ENCODE measurements around the gene MUC5B. TPM values are rescaled to one million over a fixed set of nuclear protein-coding genes. Genes with fewer than 3 reads are reported as not detected.
"Not testable (repeated sequence)": the region's sequence is repeated elsewhere in the genome, so short reads cannot be mapped to it uniquely, and the experiment has no call there.

Gene MUC5B
- total RNA-seq, 1 donor from 2014 or later = not detected

DNA sequence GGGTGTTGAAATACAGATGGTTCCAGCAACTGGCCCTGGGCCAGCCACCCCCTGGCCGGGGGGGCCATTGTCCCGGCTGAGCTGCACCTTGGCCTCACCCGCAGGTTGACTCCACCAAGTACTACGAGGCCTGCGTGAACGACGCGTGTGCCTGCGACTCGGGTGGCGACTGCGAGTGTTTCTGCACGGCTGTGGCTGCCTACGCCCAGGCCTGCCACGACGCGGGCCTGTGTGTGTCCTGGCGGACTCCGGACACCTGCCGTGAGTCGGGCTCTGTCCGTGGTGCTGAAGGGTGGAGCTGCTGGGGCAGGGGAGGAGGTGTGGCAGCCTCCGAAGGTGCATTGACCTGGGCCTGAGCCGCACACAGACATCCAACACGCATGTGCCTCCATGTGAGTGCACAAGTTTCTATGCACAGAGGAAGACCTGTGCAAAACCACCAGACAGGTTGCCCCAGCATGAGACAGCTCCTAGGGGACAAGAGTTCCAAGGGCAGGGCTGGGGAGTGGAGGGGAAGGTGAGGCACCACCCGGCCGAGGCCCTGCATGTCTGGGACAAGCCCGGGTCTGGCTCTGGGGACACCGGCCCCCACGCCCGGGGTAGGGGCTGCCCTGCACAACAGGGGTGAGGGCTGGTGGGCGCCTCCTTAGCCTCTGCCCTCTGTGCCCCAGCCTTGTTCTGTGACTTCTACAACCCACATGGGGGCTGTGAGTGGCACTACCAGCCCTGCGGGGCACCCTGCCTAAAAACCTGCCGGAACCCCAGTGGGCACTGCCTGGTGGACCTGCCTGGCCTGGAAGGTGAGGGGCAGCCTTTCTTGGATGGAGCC is 16.1 kb downstream of the MUC5B start:
- Mint-ChIP-seq H3K36me3 (ENCODE audit: insufficient read depth) (no peaks in the 10 kb centered on the region), H3K9me3 (ENCODE audit: low read depth) (no peaks in the 10 kb centered on the region), H3K27ac (no peak overlapping the region), H3K27me3 (peaks cover 3% of the 10 kb centered on the region), H3K4me3 (ENCODE audit: low read depth) (no peak overlapping the region), H3K4me1 (ENCODE audit: low read depth) (no peaks in the 10 kb centered on the region)
- DNase-seq (ENCODE audit: low spot score, unreplicated experiment) = peak; percentile 86
- TF ChIP-seq, protein P1, sequence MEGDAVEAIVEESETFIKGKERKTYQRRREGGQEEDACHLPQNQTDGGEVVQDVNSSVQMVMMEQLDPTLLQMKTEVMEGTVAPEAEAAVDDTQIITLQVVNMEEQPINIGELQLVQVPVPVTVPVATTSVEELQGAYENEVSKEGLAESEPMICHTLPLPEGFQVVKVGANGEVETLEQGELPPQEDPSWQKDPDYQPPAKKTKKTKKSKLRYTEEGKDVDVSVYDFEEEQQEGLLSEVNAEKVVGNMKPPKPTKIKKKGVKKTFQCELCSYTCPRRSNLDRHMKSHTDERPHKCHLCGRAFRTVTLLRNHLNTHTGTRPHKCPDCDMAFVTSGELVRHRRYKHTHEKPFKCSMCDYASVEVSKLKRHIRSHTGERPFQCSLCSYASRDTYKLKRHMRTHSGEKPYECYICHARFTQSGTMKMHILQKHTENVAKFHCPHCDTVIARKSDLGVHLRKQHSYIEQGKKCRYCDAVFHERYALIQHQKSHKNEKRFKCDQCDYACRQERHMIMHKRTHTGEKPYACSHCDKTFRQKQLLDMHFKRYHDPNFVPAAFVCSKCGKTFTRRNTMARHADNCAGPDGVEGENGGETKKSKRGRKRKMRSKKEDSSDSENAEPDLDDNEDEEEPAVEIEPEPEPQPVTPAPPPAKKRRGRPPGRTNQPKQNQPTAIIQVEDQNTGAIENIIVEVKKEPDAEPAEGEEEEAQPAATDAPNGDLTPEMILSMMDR (IDR thresholded peaks at IDR 0.05; ENCODE audit: unreplicated experiment) = no peak

DNA sequence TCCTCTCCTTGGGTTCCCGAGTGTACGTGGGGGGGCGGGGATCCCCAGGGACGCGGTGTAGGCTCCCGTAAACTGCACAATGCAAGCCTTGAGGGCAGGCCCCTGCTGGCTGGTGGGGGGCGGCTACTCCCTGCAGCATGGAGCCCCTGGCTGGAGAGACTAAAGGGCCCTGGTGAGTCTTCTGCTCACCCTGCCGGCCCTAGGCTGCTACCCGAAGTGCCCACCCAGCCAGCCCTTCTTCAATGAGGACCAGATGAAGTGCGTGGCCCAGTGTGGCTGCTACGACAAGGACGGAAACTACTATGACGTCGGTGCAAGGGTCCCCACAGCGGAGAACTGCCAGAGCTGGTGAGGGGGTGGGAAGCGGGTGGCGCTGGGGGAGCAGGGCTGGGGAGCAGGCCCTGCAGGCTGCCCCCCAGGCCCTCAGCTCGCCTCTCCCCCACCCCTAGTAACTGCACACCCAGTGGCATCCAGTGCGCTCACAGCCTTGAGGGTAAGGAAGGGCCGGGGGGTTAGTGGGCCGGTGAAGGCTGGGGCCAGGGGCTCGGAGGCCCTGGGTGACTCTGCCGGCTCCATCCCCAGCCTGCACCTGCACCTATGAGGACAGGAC is 16.8 kb downstream of the MUC5B start:
- TF ChIP-seq, protein P1 (IDR thresholded peaks at IDR 0.05; ENCODE audit: unreplicated experiment) = no peak
- no peaks in the 10 kb centered on the region for H3K36me3 Mint-ChIP-seq (ENCODE audit: insufficient read depth)
- H3K4me3 Mint-ChIP-seq (ENCODE audit: low read depth) = no peak overlapping the region
- no peak overlapping the region for H3K27ac Mint-ChIP-seq
- no peaks in the 10 kb centered on the region for H3K4me1 Mint-ChIP-seq (ENCODE audit: low read depth)
- peaks cover 3% of the 10 kb centered on the region for H3K27me3 Mint-ChIP-seq
- H3K9me3 Mint-ChIP-seq (ENCODE audit: low read depth) = no peaks in the 10 kb centered on the region
- DNase-seq (ENCODE audit: low spot score, unreplicated experiment) = no peak

DNA sequence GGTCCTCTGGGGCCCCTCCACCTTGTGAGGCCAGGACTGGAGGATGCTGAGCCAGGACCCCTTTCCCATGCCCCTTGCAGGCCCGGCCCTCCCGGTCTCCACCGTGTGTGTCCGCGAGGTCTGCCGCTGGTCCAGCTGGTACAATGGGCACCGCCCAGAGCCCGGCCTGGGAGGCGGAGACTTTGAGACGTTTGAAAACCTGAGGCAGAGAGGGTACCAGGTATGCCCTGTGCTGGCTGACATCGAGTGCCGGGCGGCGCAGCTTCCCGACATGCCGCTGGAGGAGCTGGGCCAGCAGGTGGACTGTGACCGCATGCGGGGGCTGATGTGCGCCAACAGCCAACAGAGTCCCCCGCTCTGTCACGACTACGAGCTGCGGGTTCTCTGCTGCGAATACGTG is 17.9 kb downstream of the MUC5B start:
- H3K36me3 Mint-ChIP-seq (ENCODE audit: insufficient read depth) = no peaks in the 10 kb centered on the region
- H3K27me3 Mint-ChIP-seq = peaks cover 3% of the 10 kb centered on the region
- H3K9me3 Mint-ChIP-seq (ENCODE audit: low read depth) = no peaks in the 10 kb centered on the region
- H3K27ac Mint-ChIP-seq = no peak overlapping the region
- no peak overlapping the region for H3K4me3 Mint-ChIP-seq (ENCODE audit: low read depth)
- no peaks in the 10 kb centered on the region for H3K4me1 Mint-ChIP-seq (ENCODE audit: low read depth)
- TF ChIP-seq, protein P1 (IDR thresholded peaks at IDR 0.05; ENCODE audit: unreplicated experiment) = no peak
- no peak for DNase-seq (ENCODE audit: low spot score, unreplicated experiment)

DNA sequence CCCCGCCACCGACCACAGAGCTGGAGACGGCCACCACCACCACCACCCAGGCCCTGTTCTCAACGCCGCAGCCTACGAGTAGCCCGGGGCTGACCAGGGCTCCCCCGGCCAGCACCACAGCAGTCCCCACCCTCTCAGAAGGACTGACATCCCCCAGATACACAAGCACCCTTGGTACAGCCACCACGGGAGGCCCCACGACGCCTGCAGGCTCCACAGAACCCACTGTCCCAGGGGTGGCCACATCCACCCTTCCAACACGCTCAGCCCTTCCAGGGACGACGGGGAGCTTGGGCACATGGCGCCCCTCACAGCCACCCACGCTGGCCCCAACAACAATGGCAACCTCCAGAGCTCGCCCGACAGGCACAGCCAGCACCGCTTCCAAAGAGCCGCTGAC is 18.8 kb downstream of the MUC5B start:
- Mint-ChIP-seq H3K36me3 (ENCODE audit: insufficient read depth) (no peaks in the 10 kb centered on the region), H3K9me3 (ENCODE audit: low read depth) (no peaks in the 10 kb centered on the region), H3K4me3 (ENCODE audit: low read depth) (no peak overlapping the region), H3K27ac (no peak overlapping the region), H3K4me1 (ENCODE audit: low read depth) (no peaks in the 10 kb centered on the region), H3K27me3 (peaks cover 3% of the 10 kb centered on the region)
- TF ChIP-seq, protein P1 (IDR thresholded peaks at IDR 0.05; ENCODE audit: unreplicated experiment) = no peak
- no peak for DNase-seq (ENCODE audit: low spot score, unreplicated experiment)

DNA sequence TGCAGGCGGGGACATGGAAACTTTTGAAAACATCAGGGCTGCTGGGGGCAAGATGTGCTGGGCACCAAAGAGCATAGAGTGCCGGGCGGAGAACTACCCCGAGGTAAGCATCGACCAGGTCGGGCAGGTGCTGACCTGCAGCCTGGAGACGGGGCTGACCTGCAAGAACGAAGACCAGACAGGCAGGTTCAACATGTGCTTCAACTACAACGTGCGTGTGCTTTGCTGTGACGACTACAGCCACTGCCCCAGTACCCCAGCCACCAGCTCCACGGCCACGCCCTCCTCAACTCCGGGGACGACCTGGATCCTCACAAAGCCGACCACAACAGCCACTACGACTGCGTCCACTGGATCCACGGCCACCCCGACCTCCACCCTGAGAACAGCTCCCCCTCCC is 19.4 kb downstream of the MUC5B start:
- Mint-ChIP-seq H3K27ac (no peak overlapping the region), H3K36me3 (ENCODE audit: insufficient read depth) (no peaks in the 10 kb centered on the region), H3K9me3 (ENCODE audit: low read depth) (no peaks in the 10 kb centered on the region), H3K27me3 (peaks cover 3% of the 10 kb centered on the region), H3K4me1 (ENCODE audit: low read depth) (no peaks in the 10 kb centered on the region), H3K4me3 (ENCODE audit: low read depth) (no peak overlapping the region)
- TF ChIP-seq, protein P1 (IDR thresholded peaks at IDR 0.05; ENCODE audit: unreplicated experiment) = no peak
- DNase-seq (ENCODE audit: low spot score, unreplicated experiment) = no peak

DNA sequence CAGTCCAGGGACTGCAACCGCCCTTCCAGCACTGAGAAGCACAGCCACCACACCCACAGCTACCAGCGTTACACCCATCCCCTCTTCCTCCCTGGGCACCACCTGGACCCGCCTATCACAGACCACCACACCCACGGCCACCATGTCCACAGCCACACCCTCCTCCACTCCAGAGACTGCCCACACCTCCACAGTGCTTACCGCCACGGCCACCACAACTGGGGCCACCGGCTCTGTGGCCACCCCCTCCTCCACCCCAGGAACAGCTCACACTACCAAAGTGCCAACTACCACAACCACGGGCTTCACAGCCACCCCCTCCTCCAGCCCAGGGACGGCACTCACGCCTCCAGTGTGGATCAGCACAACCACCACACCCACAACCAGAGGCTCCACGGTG is 19.9 kb downstream of the MUC5B start:
- not testable (repeated sequence) for H3K36me3 Mint-ChIP-seq (ENCODE audit: insufficient read depth); H3K4me3 Mint-ChIP-seq (ENCODE audit: low read depth); DNase-seq (ENCODE audit: low spot score, unreplicated experiment); H3K4me1 Mint-ChIP-seq (ENCODE audit: low read depth); H3K27me3 Mint-ChIP-seq; H3K9me3 Mint-ChIP-seq (ENCODE audit: low read depth); H3K27ac Mint-ChIP-seq

DNA sequence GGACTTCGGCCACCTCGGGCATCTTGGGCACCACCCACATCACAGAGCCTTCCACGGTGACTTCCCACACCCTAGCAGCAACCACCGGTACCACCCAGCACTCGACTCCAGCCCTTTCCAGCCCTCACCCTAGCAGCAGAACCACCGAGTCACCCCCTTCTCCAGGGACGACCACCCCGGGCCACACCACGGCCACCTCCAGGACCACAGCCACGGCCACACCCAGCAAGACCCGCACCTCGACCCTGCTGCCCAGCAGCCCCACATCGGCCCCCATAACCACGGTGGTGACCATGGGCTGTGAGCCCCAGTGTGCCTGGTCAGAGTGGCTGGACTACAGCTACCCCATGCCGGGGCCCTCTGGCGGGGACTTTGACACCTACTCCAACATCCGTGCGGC is 20.7 kb downstream of the MUC5B start:
- not testable (repeated sequence) for H3K36me3 Mint-ChIP-seq (ENCODE audit: insufficient read depth); H3K27ac Mint-ChIP-seq; H3K4me1 Mint-ChIP-seq (ENCODE audit: low read depth)

DNA sequence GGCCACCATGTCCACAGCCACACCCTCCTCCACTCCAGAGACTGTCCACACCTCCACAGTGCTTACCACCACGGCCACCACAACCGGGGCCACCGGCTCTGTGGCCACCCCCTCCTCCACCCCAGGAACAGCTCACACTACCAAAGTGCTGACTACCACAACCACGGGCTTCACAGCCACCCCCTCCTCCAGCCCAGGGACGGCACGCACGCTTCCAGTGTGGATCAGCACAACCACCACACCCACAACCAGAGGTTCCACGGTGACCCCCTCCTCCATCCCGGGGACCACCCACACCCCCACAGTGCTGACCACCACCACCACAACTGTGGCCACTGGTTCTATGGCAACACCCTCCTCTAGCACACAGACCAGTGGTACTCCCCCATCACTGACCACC is 21.7 kb downstream of the MUC5B start:
- H3K27me3 Mint-ChIP-seq; DNase-seq (ENCODE audit: low spot score, unreplicated experiment); H3K9me3 Mint-ChIP-seq (ENCODE audit: low read depth); H3K27ac Mint-ChIP-seq; H3K36me3 Mint-ChIP-seq (ENCODE audit: insufficient read depth); H3K4me1 Mint-ChIP-seq (ENCODE audit: low read depth); H3K4me3 Mint-ChIP-seq (ENCODE audit: low read depth): not testable (repeated sequence)

More for the DNA sequence above, 20.7 kb downstream of the MUC5B start:
- H3K27me3 Mint-ChIP-seq; H3K9me3 Mint-ChIP-seq (ENCODE audit: low read depth); H3K4me3 Mint-ChIP-seq (ENCODE audit: low read depth); DNase-seq (ENCODE audit: low spot score, unreplicated experiment): not testable (repeated sequence)

All from progenitor cell of endocrine pancreas (in vitro differentiated cells).